IPS-NIHi7 (cell line): ENCODE measurements around the gene SNX10.

Source experiments
- DNase-seq: peaks from one replicate; pipeline ENCODE4 v3.0.0; 2012; ENCODE audit warnings: mixed read lengths; ENCODE audit errors: extremely low spot score

The SNX10 gene

GRCh38 chr7:26334166-26334859 is 42.7 kb downstream of the SNX10 start:
- no peak for DNase-seq

DNA sequence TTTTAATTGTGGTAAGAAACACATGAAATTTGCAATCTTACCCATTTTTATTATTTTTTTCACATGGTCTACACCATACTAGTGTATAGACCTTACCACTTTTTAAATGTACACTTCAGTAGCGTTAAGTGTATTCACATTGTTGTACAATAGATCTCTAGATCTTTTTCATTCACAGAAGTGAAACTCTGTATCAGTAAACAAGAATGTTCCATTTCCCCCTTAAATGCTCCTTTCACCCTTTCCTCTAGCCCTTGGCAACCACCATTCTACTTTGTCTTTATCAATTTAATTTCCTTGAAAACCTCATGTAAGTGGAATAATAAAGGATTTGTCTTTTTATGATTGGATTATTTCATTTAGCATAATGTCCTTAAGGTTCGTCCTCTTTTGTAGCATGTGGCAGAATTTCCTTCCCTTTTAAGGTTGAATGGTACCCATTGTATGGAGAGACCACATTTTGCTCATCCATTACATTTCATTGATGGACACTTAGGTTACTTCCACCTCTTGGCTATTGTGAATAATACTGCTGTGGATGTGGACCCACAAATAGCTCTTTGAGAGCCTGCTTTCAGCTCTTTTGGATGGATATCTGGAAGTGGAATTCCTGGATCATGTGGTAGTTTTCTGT is 45.7 kb downstream of the SNX10 start:
- DNase-seq = no peak

- DNase-seq = no peak
These were observed 48.9 kb downstream of the SNX10 start for GRCh38 chr7:26340476-26341018.

GRCh38 chr7:26343320-26343832 is 51.7 kb downstream of the SNX10 start:
- DNase-seq = no peak

DNA sequence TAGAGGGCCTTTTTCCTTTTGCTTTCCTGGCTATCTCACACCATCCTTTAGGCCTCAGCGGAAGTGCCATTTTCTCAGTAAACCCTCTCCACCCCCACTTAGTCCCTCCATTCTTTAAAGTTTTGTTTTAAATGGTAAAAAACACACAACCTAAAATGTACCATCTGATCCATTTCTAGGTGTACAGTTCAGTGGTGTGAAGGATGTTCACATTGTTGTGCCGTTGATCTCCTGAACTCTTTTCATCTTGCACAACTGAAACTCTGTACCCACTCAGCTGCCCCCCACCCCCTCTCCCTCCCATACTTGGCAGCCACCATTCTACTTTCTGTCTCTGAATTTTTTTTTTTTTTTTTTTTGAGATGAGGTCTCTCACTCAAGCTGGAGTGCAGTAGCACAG is 52.2 kb downstream of the SNX10 start:
- DNase-seq = no peak

GRCh38 chr7:26345202-26345601 is 53.5 kb downstream of the SNX10 start:
- no peak for DNase-seq

GRCh38 chr7:26345837-26346236 is 54.2 kb downstream of the SNX10 start:
- DNase-seq = no peak

GRCh38 chr7:26346611-26347203 is 55.0 kb downstream of the SNX10 start:
- DNase-seq = no peak

GRCh38 chr7:26348234-26348851 is 56.7 kb downstream of the SNX10 start:
- no peak for DNase-seq

- no peak for DNase-seq
These were observed 57.6 kb downstream of the SNX10 start for GRCh38 chr7:26349005-26349915.

DNA sequence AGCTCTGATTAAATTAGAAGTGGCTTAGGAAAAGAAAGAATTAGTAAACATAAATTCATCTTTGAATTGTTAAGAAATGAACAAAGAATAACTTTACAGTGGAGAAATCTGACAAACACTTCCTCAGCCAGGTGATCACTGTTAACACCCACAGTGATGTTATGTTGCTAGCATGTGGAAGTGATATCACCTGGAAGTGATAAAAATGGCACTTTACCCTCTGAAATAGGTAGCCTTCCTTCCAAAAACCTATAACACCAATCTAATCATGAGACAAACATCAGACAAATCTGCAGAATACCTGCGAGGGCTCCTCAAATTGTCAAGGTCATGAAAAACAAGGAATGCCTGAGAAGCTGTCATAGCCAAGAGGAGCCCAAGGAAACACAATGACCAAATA is 59.5 kb downstream of the SNX10 start:
- no peak for DNase-seq

DNA sequence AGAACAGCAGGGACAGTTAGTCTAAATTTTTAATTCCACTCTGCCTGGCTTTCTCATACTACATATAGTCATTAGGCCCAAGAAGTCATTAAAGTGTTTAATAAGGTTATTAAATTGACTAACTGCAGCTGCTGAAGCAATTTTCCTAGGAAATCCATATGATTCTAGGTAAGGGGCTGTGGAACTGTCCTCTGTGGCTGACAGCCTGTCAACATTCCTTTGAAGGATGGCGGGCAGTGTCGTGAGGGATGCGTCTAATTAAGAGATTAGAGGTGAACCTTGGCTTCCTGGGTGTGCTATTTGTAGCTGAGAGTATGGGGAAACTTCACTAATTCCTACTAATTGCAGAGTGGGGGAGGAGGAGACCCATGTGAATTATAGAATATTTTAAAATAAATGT is 64.6 kb downstream of the SNX10 start:
- no peak for DNase-seq

- no peak for DNase-seq
These were observed 65.5 kb downstream of the SNX10 start for GRCh38 chr7:26356929-26357798.

GRCh38 chr7:26357799-26358151 is 66.1 kb downstream of the SNX10 start:
- DNase-seq = no peak

GRCh38 chr7:26360650-26361049 is 69.0 kb downstream of the SNX10 start:
- no peak for DNase-seq

DNA sequence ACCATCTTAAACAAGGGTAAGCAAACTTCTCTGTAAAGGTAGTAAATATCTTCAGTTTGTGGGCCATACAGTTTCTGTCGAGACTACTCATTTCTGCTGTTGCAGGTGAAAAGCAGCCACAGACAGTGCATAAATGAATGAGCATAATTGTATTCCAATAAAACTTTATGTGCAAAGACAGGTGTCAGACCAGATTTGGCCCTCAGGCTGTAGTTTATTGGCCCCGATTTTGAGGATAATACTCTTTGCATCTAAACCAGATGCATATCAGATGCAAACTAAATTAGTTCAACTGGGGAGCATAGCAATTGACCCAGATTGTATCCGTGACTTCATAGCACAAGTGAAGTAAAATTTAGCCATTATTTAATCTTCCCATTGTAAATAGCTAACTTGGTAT is 70.0 kb downstream of the SNX10 start:
- no peak for DNase-seq

DNA sequence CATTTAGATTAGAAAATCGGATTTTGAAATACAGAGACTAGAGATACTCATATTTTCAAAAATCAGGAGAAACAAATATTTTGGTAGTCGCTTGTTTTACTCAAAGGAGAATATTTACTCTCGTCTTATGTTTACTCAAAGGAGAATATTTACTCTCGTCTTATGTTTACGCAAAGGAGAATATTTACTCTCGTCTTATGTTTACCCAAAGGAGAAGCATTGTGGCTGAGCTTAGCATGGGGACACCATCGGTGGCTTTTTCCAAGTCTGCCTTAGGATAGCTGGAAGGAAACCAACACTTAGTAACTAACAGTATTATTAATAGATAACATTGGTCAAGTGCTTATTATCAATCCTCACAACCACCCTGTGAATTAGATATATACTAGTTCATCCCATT is 71.8 kb downstream of the SNX10 start:
- no peak for DNase-seq

DNA sequence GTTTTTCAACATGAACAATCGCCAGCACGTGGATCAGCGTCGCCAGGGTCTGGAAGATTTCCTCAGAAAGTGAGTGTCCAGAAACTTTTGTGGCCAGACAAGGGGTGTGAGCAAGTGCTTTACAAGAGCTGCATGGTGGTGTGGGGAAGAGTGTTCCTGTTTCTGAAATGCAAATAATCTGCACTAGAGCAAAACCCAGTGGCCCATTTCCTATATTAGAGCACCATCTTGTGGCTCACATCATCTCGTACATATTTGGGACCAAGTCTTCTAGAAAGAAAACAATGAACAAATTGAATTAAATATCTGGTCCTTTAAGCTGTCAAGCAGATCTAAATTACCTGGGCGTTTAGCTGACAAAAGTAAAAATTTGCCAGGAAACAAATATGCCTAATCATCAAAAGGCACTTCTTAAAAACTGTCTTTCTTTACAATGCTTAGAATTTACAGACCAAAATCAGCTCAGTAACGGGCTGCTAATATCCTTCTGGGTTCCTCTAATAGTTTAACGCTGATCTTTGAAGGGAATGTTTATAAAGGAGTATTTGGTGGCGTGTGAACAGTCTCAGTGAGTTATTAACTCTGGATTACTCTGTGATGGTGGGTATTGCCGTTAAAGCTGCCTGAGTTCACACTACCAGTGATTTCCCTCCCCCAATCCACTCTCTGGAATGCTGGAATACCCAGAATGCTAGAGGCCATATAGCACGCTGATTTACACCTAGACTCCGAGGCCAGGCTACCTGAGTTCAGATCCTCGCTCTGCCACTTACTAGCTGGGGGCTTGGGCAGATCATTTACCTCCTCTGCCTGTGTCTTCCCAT is 73.6 kb downstream of the SNX10 start:
- no peak for DNase-seq

DNA sequence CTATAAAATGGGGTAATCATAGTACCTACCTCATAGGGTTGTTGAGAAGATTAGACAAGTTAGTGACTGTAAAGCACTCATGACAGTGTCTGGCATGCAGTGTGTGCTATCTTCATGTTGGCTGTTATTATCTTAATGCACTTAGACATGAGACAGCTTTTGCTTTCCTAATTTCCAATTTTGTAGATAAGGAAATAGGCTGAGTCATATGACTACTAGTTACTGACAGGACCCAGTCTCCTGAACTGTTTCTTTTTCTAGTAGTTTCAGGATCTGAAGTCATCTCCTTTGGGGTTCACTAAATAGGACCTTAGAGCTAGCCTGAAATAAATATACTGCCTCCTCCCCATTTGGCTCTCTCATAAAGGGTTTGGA is 74.2 kb downstream of the SNX10 start:
- no peak for DNase-seq
